GM18951 (cell line): Measurements from ENCODE around the gene FBXW5.

Experiments used
- POLR2A ChIP-seq: IDR thresholded peaks from 4 replicates; pipeline ENCODE4 v1.6.1; 2011; ENCODE audit warnings: mild to moderate bottlenecking; ENCODE audit not compliant: insufficient read length, insufficient read depth; ENCODE audit errors: extremely low read depth
- in situ Hi-C: fragments of 300-500 bp; cut with MboI; formaldehyde crosslinking; loops from one replicate; pipeline ENCODE4 v1.12.0; 2022; ENCODE audit warnings: low sequenced_read_pairs, mixed read lengths, inconsistent platforms; ENCODE audit not compliant: unreplicated experiment

FBXW5 gene

DNA sequence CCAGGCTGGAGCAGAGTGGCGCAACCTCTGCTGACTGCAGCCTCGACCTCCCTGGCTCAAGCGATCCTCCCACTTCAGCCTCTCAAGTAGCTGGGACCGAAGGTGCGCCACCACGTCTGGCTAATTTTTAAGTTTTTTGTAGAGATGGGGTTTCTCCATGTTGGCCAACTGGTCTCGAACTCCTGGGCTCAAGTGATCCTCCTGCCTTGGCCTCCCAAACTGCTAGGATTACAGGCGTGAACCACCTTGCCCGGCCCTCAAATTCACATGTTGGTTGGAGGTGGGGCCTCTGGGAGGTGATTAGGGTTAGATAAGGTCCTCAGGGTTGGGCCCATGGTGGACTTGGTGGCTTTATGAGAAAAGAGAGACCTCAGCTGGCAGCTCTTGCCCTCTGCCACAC lies 17.6 kb upstream of the FBXW5 start:
- TF ChIP-seq POLR2A: no peak
- in situ Hi-C loops: no loop called here

DNA sequence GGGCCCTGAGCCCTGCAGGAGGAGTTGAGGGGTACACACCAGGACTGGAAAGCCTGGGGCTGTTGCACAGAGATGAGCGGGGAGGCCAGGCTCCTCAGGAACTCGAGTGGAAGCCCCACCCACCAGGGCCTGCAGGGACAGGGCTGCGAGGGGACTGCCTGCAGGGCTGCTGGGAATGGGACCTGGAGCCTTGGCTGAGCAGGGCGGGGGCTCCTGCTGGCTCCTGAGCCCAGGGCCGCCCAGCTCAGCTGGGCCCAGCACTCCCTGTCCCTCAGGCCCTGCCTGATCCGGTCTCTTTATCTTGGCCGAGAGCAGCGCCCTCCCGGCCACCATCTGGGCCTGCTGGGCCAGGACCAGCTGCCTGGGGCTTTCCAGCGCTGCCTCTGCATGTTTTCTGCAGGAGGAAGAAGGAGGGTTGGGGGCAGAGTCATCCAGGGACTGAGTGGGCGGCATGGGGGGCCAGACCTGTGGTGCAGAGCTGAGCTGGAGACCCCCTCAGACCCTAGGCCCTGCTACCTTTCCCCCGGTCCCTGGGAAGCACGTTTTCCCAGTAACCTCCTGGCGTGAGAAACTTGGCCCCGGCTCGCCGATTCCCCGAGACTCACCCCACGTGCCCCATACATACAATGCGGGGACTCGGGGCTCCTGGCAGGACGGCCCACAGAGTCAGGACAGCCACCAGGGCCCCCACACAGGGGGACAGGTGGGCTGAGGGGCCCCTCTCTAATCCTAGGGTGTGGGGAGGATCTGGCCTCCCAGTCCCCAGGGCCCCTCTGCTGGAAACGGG lies 16.9 kb upstream of the FBXW5 start:
- no peak for TF ChIP-seq POLR2A
- in situ Hi-C loops: no loop called here

DNA sequence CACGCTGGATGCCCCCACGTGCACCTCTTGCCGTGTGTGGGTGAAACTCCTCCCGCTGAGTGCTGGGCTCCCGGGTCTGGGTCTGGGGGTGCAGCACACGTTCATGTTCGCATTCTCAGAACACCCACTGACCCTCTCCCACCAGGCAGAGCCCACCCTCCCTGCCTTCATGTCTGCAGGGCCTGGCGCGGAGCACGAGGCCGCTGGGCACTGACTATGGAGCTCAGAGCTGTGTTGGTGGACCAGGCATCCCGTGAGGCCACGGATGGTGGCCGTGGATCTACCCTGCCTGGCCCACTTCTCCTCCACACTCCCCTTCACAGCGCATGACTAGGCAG lies 16.4 kb upstream of the FBXW5 start:
- no peak for TF ChIP-seq POLR2A
- in situ Hi-C loops: no loop called here

DNA sequence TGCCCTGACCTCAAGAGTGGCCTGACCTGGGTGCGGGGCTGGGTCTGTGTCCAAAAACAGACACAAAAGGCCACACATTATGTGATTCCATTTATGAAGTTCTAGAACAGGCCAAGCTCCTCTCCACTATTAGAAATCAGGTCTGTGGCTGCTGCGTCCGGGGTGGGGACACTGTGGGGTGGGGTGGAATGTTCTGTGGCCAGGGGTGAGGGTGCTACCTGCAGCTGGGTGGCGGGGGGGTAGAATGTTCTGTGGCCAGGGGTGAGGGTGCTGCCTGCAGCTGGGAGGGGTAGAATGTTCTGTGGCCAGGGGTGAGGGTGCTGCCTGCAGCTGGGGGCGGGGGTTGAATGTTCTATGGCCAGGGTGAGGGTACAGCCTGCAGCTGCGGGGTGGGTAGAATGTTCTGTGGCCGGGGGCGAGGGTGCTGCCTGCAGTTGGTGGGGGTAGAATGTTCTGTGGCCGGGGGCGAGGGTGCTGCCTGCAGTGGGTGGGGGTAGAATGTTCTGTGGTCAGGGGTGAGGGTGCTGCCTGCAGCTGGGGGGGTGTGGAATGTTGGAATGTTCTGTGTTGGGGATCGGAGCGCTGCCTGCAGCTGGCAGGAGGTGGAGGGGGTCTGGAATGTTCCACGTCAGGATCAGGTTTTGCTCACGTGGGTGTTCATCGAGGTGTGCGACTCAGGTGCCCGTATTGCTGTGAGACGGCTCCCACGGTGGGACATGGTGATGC lies 15.8 kb upstream of the FBXW5 start:
- TF ChIP-seq POLR2A: no peak
- in situ Hi-C loops: no loop called here

DNA sequence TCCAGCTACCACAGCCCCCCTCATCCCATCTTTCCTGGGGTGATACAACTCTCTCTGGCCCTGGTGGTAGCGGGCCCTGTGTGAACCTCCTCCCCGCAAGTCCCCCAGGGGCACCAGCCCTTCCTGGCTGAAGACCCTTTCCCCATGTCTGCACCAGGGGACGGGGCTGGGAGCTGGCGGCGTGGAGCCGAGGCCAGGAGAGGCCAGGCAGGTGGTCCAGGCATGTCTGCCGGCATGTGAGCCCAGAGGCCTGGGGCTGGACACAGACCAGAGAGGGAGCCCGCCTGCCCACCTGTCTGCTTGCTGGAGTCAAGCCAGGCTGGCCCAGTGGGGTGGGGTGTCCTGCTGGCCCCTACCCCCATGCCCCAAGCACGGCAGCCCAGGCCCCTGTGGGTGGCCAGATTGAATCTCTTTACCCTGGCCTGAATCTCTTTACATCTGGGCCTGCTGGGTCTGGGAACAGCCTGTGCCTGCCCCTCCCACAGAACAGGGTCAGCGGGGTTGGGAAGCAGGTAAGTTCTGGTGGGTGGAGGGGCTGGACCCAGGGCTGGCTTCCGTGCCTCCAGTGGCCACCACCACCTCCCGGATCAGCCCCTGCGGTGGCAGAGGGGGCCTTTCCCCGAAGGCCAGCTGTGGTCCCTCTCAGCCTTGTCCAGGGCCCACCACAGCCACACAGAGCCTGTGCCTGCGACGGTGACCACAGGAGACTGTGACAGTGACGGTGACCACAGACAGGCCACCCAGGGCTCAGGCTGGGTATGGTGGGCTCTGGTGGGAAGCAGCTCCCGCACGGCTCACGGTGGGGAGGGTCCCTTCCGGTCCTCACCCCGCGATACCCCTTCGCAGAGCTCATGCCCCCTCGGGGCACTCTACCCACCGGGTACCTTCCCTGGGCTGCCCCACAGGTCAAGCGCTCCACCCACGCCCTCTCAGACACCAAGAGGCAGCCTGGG lies 14.6 kb upstream of the FBXW5 start:
- TF ChIP-seq POLR2A: no peak
- in situ Hi-C loops: no loop called here

DNA sequence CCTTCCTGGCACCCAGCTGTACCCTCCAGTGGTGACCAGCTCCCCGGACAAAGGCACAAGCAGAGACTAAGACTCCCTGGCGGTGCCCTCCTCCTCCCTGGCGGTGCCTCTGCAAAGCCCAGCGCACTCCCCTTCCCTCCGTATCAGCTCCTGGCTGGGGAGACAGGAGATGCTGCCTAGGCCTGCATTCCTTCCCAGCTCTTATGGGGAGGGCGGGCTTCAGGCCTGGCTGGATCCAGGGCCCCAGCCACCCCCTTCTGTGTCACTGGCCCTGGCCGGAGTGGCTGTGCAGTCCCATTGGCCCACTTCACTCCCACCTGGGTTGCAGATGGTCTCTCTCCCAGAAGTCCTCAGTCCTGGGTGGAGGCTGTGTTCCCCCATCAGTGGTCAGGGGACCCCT lies 13.9 kb upstream of the FBXW5 start:
- no peak for TF ChIP-seq POLR2A
- in situ Hi-C loops: no loop called here

DNA sequence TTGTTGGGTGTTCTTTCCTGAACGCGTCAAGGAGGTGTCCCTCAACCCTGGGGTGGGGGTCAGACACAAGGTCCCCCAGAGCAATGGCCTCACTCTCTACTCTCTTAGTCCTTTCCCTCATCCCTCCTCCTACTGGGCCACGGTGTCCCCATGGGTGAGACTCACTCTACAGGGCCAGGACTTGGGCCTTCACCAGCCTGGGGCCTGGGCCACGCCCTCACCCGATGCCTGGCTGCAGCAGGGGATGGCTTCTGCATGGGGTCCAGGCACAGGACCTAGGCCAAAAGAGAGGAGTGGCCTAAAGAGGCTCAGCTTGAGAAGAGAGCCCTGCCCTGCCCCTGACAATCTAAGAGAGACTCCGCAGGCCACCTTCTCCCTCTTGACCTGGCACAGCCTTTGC lies 13.4 kb upstream of the FBXW5 start:
- no peak for TF ChIP-seq POLR2A
- in situ Hi-C loops: no loop called here

DNA sequence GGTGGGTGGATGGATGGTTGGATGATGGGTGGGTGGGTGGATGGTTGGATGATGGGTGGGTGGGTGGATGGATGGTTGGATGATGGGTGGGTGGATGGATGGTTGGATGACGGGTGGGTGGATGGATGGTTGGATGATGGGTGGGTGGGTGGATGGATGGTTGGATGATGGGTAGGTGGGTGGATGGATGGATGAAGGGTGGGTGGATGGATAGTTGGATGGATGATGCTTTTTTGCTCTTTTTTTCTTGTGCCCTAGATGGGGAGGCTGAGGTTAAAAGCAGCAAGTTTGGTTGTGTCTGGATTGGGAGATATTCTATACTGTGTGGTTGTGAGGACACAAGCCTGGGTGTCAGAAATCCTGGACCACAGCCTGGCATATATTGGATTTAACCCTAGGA lies 12.9 kb upstream of the FBXW5 start:
- in situ Hi-C loops: no loop called here

DNA sequence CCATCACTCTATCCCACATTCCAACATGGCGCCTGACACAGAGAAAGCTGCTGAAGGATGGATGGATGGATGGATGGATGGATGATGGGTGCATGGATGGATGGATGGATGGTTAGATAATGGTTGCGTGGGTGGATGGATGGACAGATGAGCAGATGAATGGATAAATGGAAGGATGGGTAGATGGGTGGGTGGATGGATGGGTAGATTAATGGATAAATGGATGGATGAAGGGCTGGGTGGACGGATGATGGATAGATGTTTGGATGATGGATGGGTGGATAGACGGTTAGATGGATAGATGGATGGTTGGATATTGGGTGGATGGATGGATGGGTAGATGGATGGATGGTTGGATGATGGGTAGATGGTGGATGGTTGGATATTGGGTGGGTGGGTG lies 12.1 kb upstream of the FBXW5 start:
- in situ Hi-C loops: no loop called here
- no peak for TF ChIP-seq POLR2A

More for the DNA sequence above, 12.9 kb upstream of the FBXW5 start:
- no peak for TF ChIP-seq POLR2A

DNA sequence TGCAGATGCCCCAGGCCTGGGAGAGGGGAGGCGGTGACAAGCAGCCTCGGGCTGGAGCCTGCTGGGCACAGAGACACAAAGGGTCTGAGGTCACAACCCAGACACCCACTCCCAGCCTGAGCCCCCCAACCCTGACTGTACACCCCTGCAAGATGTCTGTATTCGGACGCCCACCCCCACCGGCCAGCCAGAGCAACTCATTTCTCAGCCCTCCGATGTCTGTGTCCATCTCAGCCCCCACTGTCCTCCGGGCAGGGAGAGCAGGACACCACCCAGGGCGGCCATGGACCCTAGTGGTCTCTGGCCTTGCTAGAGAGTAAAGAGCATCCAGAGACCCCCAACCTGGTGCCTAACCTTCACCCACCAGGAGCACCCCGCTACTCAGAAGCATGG lies 11.4 kb upstream of the FBXW5 start:
- in situ Hi-C loops: no loop called here
- no peak for TF ChIP-seq POLR2A

DNA sequence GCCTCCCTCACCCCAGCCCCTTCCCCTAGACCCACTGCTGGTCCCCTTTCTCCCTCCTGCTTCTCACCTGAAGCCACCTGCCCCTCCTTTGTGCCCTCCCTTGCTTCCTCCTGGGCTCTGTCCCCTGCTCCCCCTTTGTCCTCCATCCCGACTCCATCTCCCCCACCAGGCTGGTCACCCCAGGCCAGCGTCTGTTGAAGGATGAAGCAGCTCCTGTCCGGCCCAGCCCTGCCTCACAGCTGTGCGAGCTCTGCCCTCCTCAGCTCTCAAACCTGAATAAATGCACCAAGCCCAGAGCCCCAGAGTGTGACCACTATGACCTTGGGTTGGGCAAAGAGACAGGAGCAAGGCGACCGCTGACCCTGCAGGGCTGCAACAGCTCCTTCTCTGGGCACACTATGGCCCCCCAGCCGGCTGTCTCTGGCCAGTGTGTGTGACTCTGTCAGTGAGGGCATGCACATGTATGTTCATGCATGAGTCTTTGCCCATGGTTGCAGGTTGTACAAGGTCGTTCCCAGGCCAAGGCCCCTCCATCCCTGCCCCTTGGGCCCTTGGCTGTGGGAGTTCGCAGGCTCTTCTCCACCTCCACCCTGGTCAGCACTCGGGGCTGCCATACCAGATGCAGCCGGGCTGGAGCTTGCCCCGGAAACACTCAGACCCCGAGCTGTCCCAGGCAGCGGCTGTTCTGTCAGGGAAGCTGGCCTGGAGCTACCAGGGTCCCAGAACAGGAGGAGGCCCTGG lies 10.8 kb upstream of the FBXW5 start:
- no peak for TF ChIP-seq POLR2A
- in situ Hi-C loops: no loop called here

DNA sequence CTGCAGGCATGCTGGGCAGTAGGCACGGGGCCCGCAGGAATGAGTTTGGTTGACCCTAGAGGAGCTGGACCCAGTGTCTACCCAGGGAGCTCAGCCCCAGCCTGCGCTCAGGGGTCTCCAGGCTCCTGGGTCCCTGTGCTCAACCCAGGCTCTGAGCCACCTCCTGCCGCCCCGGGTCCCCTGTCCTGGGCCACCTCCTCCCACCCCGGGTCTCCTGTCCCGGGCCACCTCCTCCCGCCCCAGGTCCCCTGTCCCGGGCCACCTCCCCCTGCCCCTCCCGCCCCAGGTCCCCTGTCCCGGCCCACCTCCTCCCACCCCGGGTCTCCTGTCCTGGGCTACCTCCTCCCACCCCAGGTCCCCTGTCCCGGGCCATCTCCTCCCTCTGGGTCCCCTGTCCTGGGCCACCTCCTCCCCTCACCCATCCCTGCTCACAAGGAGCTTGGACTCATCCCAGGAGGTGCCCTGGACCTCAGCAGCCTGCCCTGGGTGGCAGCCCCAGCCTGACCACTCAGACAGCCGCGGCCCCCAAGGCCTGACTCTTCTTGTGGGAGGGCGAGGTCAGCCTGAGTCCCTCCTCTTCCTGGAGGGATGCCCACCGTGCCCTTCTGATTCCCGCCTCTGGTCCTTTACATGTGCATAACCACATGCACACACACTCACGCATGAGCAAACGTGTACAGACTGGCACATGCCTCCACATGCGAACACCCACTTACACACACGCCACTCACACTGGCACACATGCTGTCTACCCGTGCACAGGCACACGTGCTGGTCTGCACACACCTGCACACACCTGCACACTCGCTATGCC lies 9.9 kb upstream of the FBXW5 start:
- no peak for TF ChIP-seq POLR2A
- in situ Hi-C loops: no loop called here
